GM12891 (cell line): ENCODE data around the gene TMEM115.

Source experiments
- POLR2A ChIP-seq: IDR thresholded peaks from 2 replicates; pipeline ENCODE4 v1.6.1; 2011; ENCODE audit warnings: low read depth, low read length, control low read depth
- POLR2AphosphoS5 ChIP-seq: IDR thresholded peaks from 2 replicates; pipeline ENCODE4 v1.6.1; 2011; ENCODE audit warnings: low read depth, low read length, control low read depth
- SPI1 ChIP-seq: IDR thresholded peaks from 2 replicates; pipeline ENCODE4 v1.6.1; 2011; ENCODE audit warnings: low read depth, low read length, control low read depth

DNA sequence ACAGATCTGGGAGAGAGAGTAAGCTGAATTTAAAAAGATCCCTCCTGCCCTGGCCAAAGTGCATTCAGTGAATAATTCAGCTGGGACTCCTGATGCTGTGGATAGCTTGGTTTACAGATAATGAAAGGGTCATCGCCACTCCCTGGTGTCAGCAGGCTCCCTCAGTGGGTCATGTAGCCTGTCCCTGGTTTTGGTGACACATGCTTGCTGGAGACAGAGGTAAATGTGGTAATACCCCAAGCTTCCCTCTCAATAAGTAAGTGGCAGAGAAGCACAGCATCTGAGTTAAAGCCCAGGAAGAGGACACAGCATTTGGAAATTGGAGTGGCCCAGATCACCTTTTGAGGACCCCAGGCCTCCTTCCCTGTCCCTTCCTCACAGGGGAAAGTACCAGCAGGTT, 1.8 kb downstream of the TMEM115 start:
- TF ChIP-seq POLR2AphosphoS5 (no peak), POLR2A (no peak), SPI1 (no peak)
